Fibroblast of skin of right quadriceps (primary cell): Measurements from ENCODE around the gene TRAPPC5.

ENCODE experiments used
- DNase-seq: peaks from one replicate; pipeline ENCODE4 v3.0.0-alpha.2; 2013

The TRAPPC5 gene

GRCh38 chr19:7701654-7702457 lies 21.2 kb downstream of the TRAPPC5 start, which contains the start of gene FCER2:
TSS of gene FCER2 (minus strand) at chr19:7702131. CDS start at chr19:7699760, 2,371 bp downstream.
- no peak for DNase-seq

- no peak for DNase-seq
Observed at GRCh38 chr19:7703332-7703731, 22.7 kb downstream of the TRAPPC5 start.

GRCh38 chr19:7704280-7705060 lies 23.8 kb downstream of the TRAPPC5 start:
- no peak for DNase-seq

- no peak for DNase-seq
Observed at GRCh38 chr19:7705387-7706187, 25.0 kb downstream of the TRAPPC5 start.

- DNase-seq: no peak
Observed at GRCh38 chr19:7706188-7706954, 25.7 kb downstream of the TRAPPC5 start.

- DNase-seq: no peak
Observed at GRCh38 chr19:7706955-7707456, 26.4 kb downstream of the TRAPPC5 start.

- DNase-seq: no peak
Observed at GRCh38 chr19:7709932-7710460, 29.4 kb downstream of the TRAPPC5 start.

- no peak for DNase-seq
Observed at GRCh38 chr19:7710616-7711015, 30.0 kb downstream of the TRAPPC5 start.

GRCh38 chr19:7715671-7716070 lies 35.0 kb downstream of the TRAPPC5 start:
- no peak for DNase-seq

- no peak for DNase-seq
Observed at GRCh38 chr19:7716762-7717161, 36.1 kb downstream of the TRAPPC5 start.

- no peak for DNase-seq
Observed at GRCh38 chr19:7718668-7719067, 38.0 kb downstream of the TRAPPC5 start.

- no peak for DNase-seq
Observed at GRCh38 chr19:7720351-7720750, 39.7 kb downstream of the TRAPPC5 start.

- no peak for DNase-seq
Observed at GRCh38 chr19:7722231-7722651, 41.6 kb downstream of the TRAPPC5 start.

GRCh38 chr19:7725791-7726190 lies 45.2 kb downstream of the TRAPPC5 start:
- DNase-seq: no peak

- DNase-seq: no peak
Observed at GRCh38 chr19:7729211-7729610, 48.6 kb downstream of the TRAPPC5 start.

GRCh38 chr19:7729831-7730285 lies 49.2 kb downstream of the TRAPPC5 start:
- no peak for DNase-seq

- no peak for DNase-seq
Observed at GRCh38 chr19:7730286-7731217, 49.9 kb downstream of the TRAPPC5 start.

GRCh38 chr19:7731218-7731595 lies 50.6 kb downstream of the TRAPPC5 start:
- DNase-seq: no peak

- DNase-seq: no peak
Observed at GRCh38 chr19:7731615-7732014, 51.0 kb downstream of the TRAPPC5 start.

- DNase-seq: no peak
Observed at GRCh38 chr19:7732045-7732444, 51.4 kb downstream of the TRAPPC5 start, which contains the start of gene CLEC4G. TSS of gene CLEC4G (minus strand) at chr19:7732110. CDS start at chr19:7732102, 8 bp downstream.

- DNase-seq: no peak
Observed at GRCh38 chr19:7733376-7733775, 52.7 kb downstream of the TRAPPC5 start.
